ENCODE measurements around the gene NOC2L. TPM values are rescaled to one million over a fixed set of nuclear protein-coding genes. Genes with fewer than 3 reads are reported as not detected.

Gene NOC2L
- total RNA-seq = 10 to 100 TPM; 21.8 to 58.8 (median 37.5) TPM

GRCh38 chr1:958823-959730, at the start of gene NOC2L:
TSS of gene NOC2L (minus strand) at chr1:959256. CDS start at chr1:959240, 16 bp downstream.
- Histone ChIP-seq H3K4me3 (peak within 1 kb of the TSS; percentile 62 to 94), H3K27me3 (no peaks in the 10 kb centered on the region), H3K27ac (peak within 1 kb of the TSS; percentile 7 to 25), H3K36me3 (no peaks in the 10 kb centered on the region), H3K4me1 (peaks cover 8 to 13% of the 10 kb centered on the region in 2 donors), H3K9me3 (no peaks in the 10 kb centered on the region)
- DNase-seq = peak; percentile 91 to 96
- TF ChIP-seq CTCF (IDR thresholded peaks at IDR 0.05) (peak in 1 of 4 experiments; percentile 30), POLR2A (IDR thresholded peaks at IDR 0.05) (peak in 1 of 2 donors; percentile 47)
- intact Hi-C loops (cut with DNase I; ENCODE audit: low total_unique reads) = no loop called here

GRCh38 chr1:1006305-1007159, 47.5 kb upstream of the NOC2L start:
- peak in 1 of 2 donors; percentile 16 for DNase-seq
- H3K36me3 ChIP-seq = no peaks in the 10 kb centered on the region
- no peaks in the 10 kb centered on the region for H3K27me3 ChIP-seq
- intact Hi-C loops (cut with DNase I; ENCODE audit: low total_unique reads) = no loop called here
- H3K9me3 ChIP-seq = no peaks in the 10 kb centered on the region
- no peak for TF ChIP-seq POLR2A (IDR thresholded peaks at IDR 0.05)
- no peak for TF ChIP-seq CTCF (IDR thresholded peaks at IDR 0.05)
- H3K4me1 ChIP-seq = peaks cover 0 to 5% of the 10 kb centered on the region in 2 donors
- H3K27ac ChIP-seq = no peak overlapping the region
- no peak overlapping the region for H3K4me3 ChIP-seq

- no peak overlapping the region for H3K4me3 ChIP-seq
- intact Hi-C loops (cut with DNase I; ENCODE audit: low total_unique reads) = no loop called here
- no peaks in the 10 kb centered on the region for H3K36me3 ChIP-seq
- H3K27ac ChIP-seq = no peak overlapping the region
- H3K9me3 ChIP-seq = no peaks in the 10 kb centered on the region
- no peak for TF ChIP-seq POLR2A (IDR thresholded peaks at IDR 0.05)
- no peak for TF ChIP-seq CTCF (IDR thresholded peaks at IDR 0.05)
- H3K4me1 ChIP-seq = peaks cover 0 to 5% of the 10 kb centered on the region in 2 donors
- no peaks in the 10 kb centered on the region for H3K27me3 ChIP-seq
- DNase-seq = no peak
Measured at GRCh38 chr1:1005774-1006304, 46.8 kb upstream of the NOC2L start.

GRCh38 chr1:1004780-1005697, 46.0 kb upstream of the NOC2L start:
- Histone ChIP-seq H3K4me3 (no peak overlapping the region), H3K36me3 (no peaks in the 10 kb centered on the region), H3K9me3 (no peaks in the 10 kb centered on the region), H3K27me3 (peaks cover 0 to 3% of the 10 kb centered on the region in 2 donors), H3K4me1 (peaks cover 0 to 5% of the 10 kb centered on the region in 2 donors), H3K27ac (no peak overlapping the region)
- TF ChIP-seq POLR2A (IDR thresholded peaks at IDR 0.05) = no peak
- TF ChIP-seq CTCF (IDR thresholded peaks at IDR 0.05) = no peak
- intact Hi-C loops (cut with DNase I; ENCODE audit: low total_unique reads) = no loop called here
- DNase-seq = peak in 1 of 2 donors; percentile 19
